Measurements from ENCODE around the gene EVI5L. TPM values are rescaled to one million over a fixed set of nuclear protein-coding genes. Genes with fewer than 3 reads are reported as not detected.
"Not testable (repeated sequence)": the region's sequence is repeated elsewhere in the genome, so short reads cannot be mapped to it uniquely, and the experiment has no call there.

Gene EVI5L
- total RNA-seq, 1 donor from 2014 or later: 44.5 TPM

GRCh38 chr19:7846155-7846646 lies 16.2 kb downstream of the EVI5L start:
- DNase-seq: no peak

- no peak for DNase-seq
These were observed 17.6 kb downstream of the EVI5L start for GRCh38 chr19:7847664-7848063.

- DNase-seq: peak; percentile 20
These were observed 18.9 kb downstream of the EVI5L start for GRCh38 chr19:7848779-7849457.

- DNase-seq: no peak
These were observed 19.6 kb downstream of the EVI5L start for GRCh38 chr19:7849631-7849999.

GRCh38 chr19:7850000-7850813 lies 20.2 kb downstream of the EVI5L start:
- DNase-seq: peak; percentile 34

GRCh38 chr19:7850945-7851622 lies 21.1 kb downstream of the EVI5L start:
- DNase-seq: no peak

GRCh38 chr19:7851623-7852500 lies 21.8 kb downstream of the EVI5L start:
- DNase-seq: peak; percentile 81

- DNase-seq: peak; percentile 32
These were observed 23.1 kb downstream of the EVI5L start for GRCh38 chr19:7852851-7853769.

- DNase-seq: no peak
These were observed 23.7 kb downstream of the EVI5L start for GRCh38 chr19:7853770-7854128.

GRCh38 chr19:7855426-7856108 lies 25.5 kb downstream of the EVI5L start:
- DNase-seq: no peak

- DNase-seq: no peak
These were observed 26.1 kb downstream of the EVI5L start for GRCh38 chr19:7856109-7856591.

- no peak for DNase-seq
These were observed 27.0 kb downstream of the EVI5L start for GRCh38 chr19:7856679-7857663.

GRCh38 chr19:7857727-7858108 lies 27.7 kb downstream of the EVI5L start:
- no peak for DNase-seq

GRCh38 chr19:7858109-7858770 lies 28.2 kb downstream of the EVI5L start:
- no peak for DNase-seq

- DNase-seq: not testable (repeated sequence)
These were observed 29.1 kb downstream of the EVI5L start for GRCh38 chr19:7859087-7859486.

- no peak for DNase-seq
These were observed 30.1 kb downstream of the EVI5L start for GRCh38 chr19:7859831-7860713.
